ENCODE results near the gene TP53BP2.

DNA sequence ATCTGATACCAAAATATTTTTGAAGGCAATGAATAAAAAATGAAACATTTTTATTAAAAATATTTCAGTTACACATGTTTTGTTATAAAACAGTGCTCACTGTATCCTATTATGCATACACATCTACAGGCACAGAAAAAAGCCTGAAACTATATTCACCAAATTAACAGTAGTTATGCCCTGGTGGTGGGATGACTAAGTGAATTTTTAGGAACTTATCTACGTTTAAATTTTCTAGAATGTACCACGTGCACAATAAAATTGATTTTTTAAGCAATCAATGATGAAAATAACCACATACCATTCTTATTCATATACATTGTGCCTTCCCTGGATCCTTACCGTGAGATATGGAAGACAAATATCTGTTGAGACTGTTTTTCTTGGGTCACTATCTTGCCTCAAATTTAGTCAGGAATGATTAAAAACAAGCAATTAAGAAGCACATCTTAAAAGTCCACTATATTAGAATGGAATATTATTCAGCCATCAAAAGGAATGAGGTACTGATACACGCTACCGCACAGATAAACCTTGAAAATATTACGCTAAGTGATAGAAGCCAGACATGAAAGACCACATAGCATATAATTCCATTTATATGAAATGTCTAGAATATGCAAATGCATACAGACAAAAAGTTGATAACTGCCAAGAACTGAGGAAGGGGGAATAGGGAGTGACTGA, 17.4 kb downstream of the TP53BP2 start:
- no peak for TF ChIP-seq POLR2A (IDR thresholded peaks at IDR 0.05)
- TF ChIP-seq, protein P1, sequence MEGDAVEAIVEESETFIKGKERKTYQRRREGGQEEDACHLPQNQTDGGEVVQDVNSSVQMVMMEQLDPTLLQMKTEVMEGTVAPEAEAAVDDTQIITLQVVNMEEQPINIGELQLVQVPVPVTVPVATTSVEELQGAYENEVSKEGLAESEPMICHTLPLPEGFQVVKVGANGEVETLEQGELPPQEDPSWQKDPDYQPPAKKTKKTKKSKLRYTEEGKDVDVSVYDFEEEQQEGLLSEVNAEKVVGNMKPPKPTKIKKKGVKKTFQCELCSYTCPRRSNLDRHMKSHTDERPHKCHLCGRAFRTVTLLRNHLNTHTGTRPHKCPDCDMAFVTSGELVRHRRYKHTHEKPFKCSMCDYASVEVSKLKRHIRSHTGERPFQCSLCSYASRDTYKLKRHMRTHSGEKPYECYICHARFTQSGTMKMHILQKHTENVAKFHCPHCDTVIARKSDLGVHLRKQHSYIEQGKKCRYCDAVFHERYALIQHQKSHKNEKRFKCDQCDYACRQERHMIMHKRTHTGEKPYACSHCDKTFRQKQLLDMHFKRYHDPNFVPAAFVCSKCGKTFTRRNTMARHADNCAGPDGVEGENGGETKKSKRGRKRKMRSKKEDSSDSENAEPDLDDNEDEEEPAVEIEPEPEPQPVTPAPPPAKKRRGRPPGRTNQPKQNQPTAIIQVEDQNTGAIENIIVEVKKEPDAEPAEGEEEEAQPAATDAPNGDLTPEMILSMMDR (IDR thresholded peaks at IDR 0.05) = no peak
